Measurements from ENCODE around the gene MBOAT1.
"Not testable (repeated sequence)": the region's sequence is repeated elsewhere in the genome, so short reads cannot be mapped to it uniquely, and the experiment has no call there.

The MBOAT1 gene

GRCh38 chr6:20212392-20213111 is at the start of gene MBOAT1:
TSS of gene MBOAT1 (minus strand) at chr6:20212469. CDS start at chr6:20212234, 235 bp downstream.
- DNase-seq (ENCODE audit: low read depth), result peak; percentile 71

GRCh38 chr6:20261685-20262084 is 49.4 kb upstream of the MBOAT1 start:
- H3K4me3 ChIP-seq (ENCODE audit: low read depth, low read length), result no peak overlapping the region
- no peak for DNase-seq (ENCODE audit: low read depth)

More at GRCh38 chr6:20212392-20213111, at the start of gene MBOAT1:
- peak within 1 kb of the TSS; percentile 71 for H3K4me3 ChIP-seq (ENCODE audit: low read depth, low read length)

- no peak for DNase-seq (ENCODE audit: low read depth)
- no peak overlapping the region for H3K4me3 ChIP-seq (ENCODE audit: low read depth, low read length)
Observed at GRCh38 chr6:20260360-20260759, 48.1 kb upstream of the MBOAT1 start.

GRCh38 chr6:20259316-20260049 is 47.2 kb upstream of the MBOAT1 start:
- DNase-seq (ENCODE audit: low read depth), result no peak
- H3K4me3 ChIP-seq (ENCODE audit: low read depth, low read length), result no peak overlapping the region

GRCh38 chr6:20255428-20255827 is 43.2 kb upstream of the MBOAT1 start:
- no peak overlapping the region for H3K4me3 ChIP-seq (ENCODE audit: low read depth, low read length)
- no peak for DNase-seq (ENCODE audit: low read depth)

GRCh38 chr6:20254295-20254694 is 42.0 kb upstream of the MBOAT1 start:
- no peak for DNase-seq (ENCODE audit: low read depth)
- H3K4me3 ChIP-seq (ENCODE audit: low read depth, low read length), result no peak overlapping the region

GRCh38 chr6:20253021-20253420 is 40.8 kb upstream of the MBOAT1 start:
- no peak overlapping the region for H3K4me3 ChIP-seq (ENCODE audit: low read depth, low read length)
- DNase-seq (ENCODE audit: low read depth), result no peak

GRCh38 chr6:20252311-20252710 is 40.0 kb upstream of the MBOAT1 start:
- no peak for DNase-seq (ENCODE audit: low read depth)
- H3K4me3 ChIP-seq (ENCODE audit: low read depth, low read length), result no peak overlapping the region

- DNase-seq (ENCODE audit: low read depth), result no peak
- no peak overlapping the region for H3K4me3 ChIP-seq (ENCODE audit: low read depth, low read length)
Observed at GRCh38 chr6:20251525-20251924, 39.3 kb upstream of the MBOAT1 start.

GRCh38 chr6:20246125-20246524 is 33.9 kb upstream of the MBOAT1 start:
- no peak for DNase-seq (ENCODE audit: low read depth)
- H3K4me3 ChIP-seq (ENCODE audit: low read depth, low read length), result no peak overlapping the region

GRCh38 chr6:20244807-20245681 is 32.8 kb upstream of the MBOAT1 start:
- not testable (repeated sequence) for DNase-seq (ENCODE audit: low read depth); H3K4me3 ChIP-seq (ENCODE audit: low read depth, low read length)

GRCh38 chr6:20243288-20243687 is 31.0 kb upstream of the MBOAT1 start:
- DNase-seq (ENCODE audit: low read depth), result no peak

GRCh38 chr6:20242397-20242796 is 30.1 kb upstream of the MBOAT1 start:
- no peak for DNase-seq (ENCODE audit: low read depth)
- no peak overlapping the region for H3K4me3 ChIP-seq (ENCODE audit: low read depth, low read length)

More at GRCh38 chr6:20243288-20243687, 31.0 kb upstream of the MBOAT1 start:
- no peak overlapping the region for H3K4me3 ChIP-seq (ENCODE audit: low read depth, low read length)

GRCh38 chr6:20241102-20241501 is 28.8 kb upstream of the MBOAT1 start:
- H3K4me3 ChIP-seq (ENCODE audit: low read depth, low read length), result no peak overlapping the region
- DNase-seq (ENCODE audit: low read depth), result no peak

GRCh38 chr6:20238688-20239587 is 26.7 kb upstream of the MBOAT1 start:
- DNase-seq (ENCODE audit: low read depth), result no peak
- H3K4me3 ChIP-seq (ENCODE audit: low read depth, low read length), result no peak overlapping the region

GRCh38 chr6:20237677-20238460 is 25.6 kb upstream of the MBOAT1 start:
- H3K4me3 ChIP-seq (ENCODE audit: low read depth, low read length), result no peak overlapping the region
- DNase-seq (ENCODE audit: low read depth), result no peak

GRCh38 chr6:20236909-20237600 is 24.8 kb upstream of the MBOAT1 start:
- no peak overlapping the region for H3K4me3 ChIP-seq (ENCODE audit: low read depth, low read length)
- no peak for DNase-seq (ENCODE audit: low read depth)

- no peak for DNase-seq (ENCODE audit: low read depth)
- no peak overlapping the region for H3K4me3 ChIP-seq (ENCODE audit: low read depth, low read length)
Observed at GRCh38 chr6:20236344-20236743, 24.1 kb upstream of the MBOAT1 start.

All from skeletal muscle cell (primary cell).